Chondrocyte (in vitro differentiated cells): ENCODE results near the gene COL15A1. TPM values are rescaled to one million over a fixed set of nuclear protein-coding genes. Genes with fewer than 3 reads are reported as not detected.
A peak's percentile ranks its signal among the peaks of the same experiment; 100 is the strongest.

Source experiments
- DNase-seq: peaks from one replicate; pipeline ENCODE4 v3.0.0; 2021; ENCODE audit warnings: mixed read lengths, low spot score
- H3K27ac Mint-ChIP-seq: one replicate; pipeline ENCODE4 v1.8.0; 2021; ENCODE audit warnings: mild to moderate bottlenecking, moderate library complexity, mixed read lengths; ENCODE audit not compliant: unreplicated experiment
- H3K27me3 Mint-ChIP-seq: 2 replicates; pipeline ENCODE4 v1.8.0; 2021; ENCODE audit warnings: low read depth, mixed read lengths
- H3K36me3 Mint-ChIP-seq: 2 replicates; pipeline ENCODE4 v1.8.0; 2021; ENCODE audit warnings: low read depth, mixed read lengths
- H3K4me1 Mint-ChIP-seq: 2 replicates; pipeline ENCODE4 v1.8.0; 2021; ENCODE audit warnings: low read depth, mild to moderate bottlenecking, mixed read lengths
- H3K4me3 Mint-ChIP-seq: one replicate; pipeline ENCODE4 v1.8.0; 2021; ENCODE audit warnings: mild to moderate bottlenecking, moderate library complexity, mixed read lengths; ENCODE audit not compliant: unreplicated experiment
- H3K9me3 Mint-ChIP-seq: 2 replicates; pipeline ENCODE4 v1.8.0; 2021; ENCODE audit warnings: low read depth, mixed read lengths
- total RNA-seq: library from RNA; stranded (reverse); gene quantifications from 3 replicates; pipeline ENCODE4 v1.2.1, GENCODE V29; 2021
- TF ChIP-seq, protein P1 (sequence below): fragments of 200-600 bp; sonication (generic); IDR thresholded peaks from 2 replicates; pipeline ENCODE4 v1.5.0; 2021; ENCODE audit warnings: antibody characterized with exemption, mild to moderate bottlenecking, moderate library complexity

COL15A1 gene
- total RNA-seq, 1 donor from 2014 or later: 5.4 TPM

DNA sequence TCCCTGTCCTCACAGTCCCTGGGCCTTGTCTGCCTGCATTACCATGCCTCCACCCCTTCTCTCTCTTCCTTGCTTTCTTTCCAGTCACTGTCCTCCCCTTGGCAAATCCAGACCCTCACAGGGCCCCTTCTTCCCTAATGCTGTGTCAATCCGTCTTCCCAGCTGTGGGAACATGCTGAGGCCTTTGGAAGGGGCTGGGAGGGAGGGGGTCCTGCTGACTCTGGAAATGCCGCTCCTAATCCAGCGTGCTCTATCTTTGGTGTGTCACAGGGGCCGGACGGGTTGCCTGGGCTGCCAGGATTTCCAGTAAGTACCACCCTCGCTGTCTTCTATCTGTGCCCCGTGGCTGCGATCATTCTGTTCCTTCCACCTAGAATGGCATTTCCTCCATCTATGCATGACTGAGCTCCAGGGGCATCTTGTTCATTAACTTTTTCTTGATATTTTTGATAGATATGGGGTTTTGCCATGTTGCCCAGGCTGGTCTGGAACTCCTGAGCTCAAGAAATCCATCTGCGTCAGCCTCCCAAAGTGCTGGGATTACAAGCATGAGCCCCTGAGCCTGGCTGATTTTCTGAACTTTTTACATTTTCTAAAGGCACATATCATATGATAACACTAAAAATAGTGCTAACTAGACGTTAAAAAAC, 96.7 kb downstream of the COL15A1 start:
- Mint-ChIP-seq H3K36me3 (peaks cover 14% of the 10 kb centered on the region), H3K4me1 (peaks cover 50% of the 10 kb centered on the region), H3K27ac (peak overlapping the region; percentile 91), H3K9me3 (peaks cover 18% of the 10 kb centered on the region), H3K4me3 (no peak overlapping the region), H3K27me3 (no peaks in the 10 kb centered on the region)
- TF ChIP-seq, protein P1, sequence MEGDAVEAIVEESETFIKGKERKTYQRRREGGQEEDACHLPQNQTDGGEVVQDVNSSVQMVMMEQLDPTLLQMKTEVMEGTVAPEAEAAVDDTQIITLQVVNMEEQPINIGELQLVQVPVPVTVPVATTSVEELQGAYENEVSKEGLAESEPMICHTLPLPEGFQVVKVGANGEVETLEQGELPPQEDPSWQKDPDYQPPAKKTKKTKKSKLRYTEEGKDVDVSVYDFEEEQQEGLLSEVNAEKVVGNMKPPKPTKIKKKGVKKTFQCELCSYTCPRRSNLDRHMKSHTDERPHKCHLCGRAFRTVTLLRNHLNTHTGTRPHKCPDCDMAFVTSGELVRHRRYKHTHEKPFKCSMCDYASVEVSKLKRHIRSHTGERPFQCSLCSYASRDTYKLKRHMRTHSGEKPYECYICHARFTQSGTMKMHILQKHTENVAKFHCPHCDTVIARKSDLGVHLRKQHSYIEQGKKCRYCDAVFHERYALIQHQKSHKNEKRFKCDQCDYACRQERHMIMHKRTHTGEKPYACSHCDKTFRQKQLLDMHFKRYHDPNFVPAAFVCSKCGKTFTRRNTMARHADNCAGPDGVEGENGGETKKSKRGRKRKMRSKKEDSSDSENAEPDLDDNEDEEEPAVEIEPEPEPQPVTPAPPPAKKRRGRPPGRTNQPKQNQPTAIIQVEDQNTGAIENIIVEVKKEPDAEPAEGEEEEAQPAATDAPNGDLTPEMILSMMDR: no peak
- DNase-seq: no peak

DNA sequence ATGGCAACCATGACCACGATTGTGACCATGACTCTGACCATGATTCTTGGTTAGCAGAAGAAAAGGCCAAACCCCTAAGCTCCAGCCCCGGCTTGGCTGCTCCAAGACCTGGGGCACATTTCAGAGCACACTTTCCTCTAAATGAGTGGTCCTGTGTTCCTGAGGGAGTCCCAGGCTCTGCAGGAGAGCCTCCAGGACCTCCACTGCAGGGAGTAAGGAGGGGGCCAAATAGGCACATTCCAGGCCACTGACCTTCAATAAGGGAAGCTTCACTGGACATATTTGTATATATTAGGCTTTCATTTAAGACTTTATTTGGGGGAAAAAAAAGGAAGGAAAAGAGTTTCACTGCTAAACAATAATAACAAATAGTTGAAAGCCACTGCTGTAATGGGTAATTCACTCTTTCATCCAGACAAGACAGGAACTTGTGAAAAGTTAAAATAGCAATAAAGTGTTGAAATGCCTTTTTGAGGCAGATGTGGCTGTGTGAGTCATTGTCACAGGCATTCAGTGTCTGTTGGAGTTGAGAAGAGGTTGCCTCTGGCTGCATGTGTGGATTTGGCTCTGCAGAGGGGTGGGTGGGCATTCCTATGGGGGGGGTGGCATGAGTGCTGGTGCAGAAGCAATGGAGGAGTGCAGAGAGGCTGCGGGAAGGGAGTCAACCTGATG, 97.3 kb downstream of the COL15A1 start:
- H3K4me1 Mint-ChIP-seq: peaks cover 50% of the 10 kb centered on the region
- peak overlapping the region; percentile 91 for H3K27ac Mint-ChIP-seq
- peak overlapping the region; percentile 6 for H3K4me3 Mint-ChIP-seq

DNA sequence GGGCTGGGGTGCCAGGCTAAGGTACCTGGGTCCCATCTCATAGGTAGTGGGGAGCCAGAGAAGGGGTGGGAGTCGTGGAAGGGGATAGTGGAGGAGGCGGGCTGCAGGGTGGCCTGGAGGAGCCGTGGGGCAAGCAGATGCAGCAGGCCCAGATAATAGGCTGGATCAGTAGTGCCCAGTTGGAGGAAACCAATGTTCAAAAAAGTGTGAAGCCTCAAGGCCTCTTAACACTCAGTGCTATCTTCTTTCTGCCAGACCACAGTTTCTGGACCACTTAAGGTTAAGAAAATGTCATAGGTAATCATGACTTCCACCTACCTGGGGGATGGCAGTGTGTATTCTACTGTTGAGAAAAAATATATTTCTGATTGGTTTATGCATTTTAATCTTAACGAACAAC, 97.9 kb downstream of the COL15A1 start:
- Mint-ChIP-seq H3K9me3 (peaks cover 19% of the 10 kb centered on the region), H3K27me3 (no peaks in the 10 kb centered on the region), H3K4me3 (no peak overlapping the region), H3K4me1 (peaks cover 56% of the 10 kb centered on the region), H3K27ac (peak overlapping the region; percentile 91), H3K36me3 (peaks cover 15% of the 10 kb centered on the region)
- no peak for DNase-seq
- TF ChIP-seq, protein P1: no peak

More for the DNA sequence above, 97.3 kb downstream of the COL15A1 start:
- TF ChIP-seq, protein P1: no peak
- Mint-ChIP-seq H3K27me3 (no peaks in the 10 kb centered on the region), H3K36me3 (peaks cover 15% of the 10 kb centered on the region), H3K9me3 (peaks cover 19% of the 10 kb centered on the region)
- DNase-seq: no peak

DNA sequence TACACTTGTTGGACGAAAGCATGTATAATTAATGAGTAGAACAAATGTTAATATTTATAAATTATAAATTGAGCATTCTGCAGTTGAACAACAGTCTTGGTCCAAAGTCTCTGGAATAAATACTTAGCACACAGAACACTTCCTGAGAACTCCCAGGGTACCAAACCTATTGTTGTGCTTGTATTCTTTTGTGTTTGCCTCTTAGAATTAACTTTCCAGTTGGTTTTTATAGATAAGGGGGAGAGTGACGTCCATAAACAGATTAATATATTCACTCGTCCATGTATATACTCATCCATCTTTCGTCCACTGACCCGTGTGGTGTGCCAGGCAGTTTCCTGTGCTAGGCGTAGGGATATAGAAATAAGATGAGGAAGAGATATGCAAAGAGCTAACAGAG, 98.9 kb downstream of the COL15A1 start:
- Mint-ChIP-seq H3K4me1 (peaks cover 61% of the 10 kb centered on the region), H3K27ac (no peak overlapping the region), H3K27me3 (no peaks in the 10 kb centered on the region), H3K9me3 (peaks cover 19% of the 10 kb centered on the region), H3K4me3 (no peak overlapping the region), H3K36me3 (peaks cover 15% of the 10 kb centered on the region)
- TF ChIP-seq, protein P1: no peak
- no peak for DNase-seq

DNA sequence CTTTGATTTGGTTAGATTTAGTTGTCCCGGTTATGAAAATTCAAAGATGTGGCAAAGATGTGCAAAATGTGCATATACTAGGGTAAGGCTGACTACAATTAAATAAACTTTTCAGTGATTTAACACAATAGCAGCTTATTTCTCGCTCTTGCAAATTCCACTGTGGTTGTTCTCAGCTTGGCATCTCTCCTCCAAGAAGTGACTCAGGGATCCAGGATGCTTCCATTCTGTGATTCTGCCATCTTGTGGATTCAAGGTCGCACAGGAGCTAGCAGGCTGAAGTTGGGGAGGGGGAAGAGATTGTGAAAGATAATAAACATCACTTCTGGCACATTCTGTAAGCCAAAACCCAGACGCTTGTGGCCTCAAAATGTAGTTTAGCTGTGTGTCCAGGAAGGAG, 101.1 kb downstream of the COL15A1 start:
- H3K9me3 Mint-ChIP-seq: peaks cover 19% of the 10 kb centered on the region
- H3K27me3 Mint-ChIP-seq: no peaks in the 10 kb centered on the region
- DNase-seq: no peak
- TF ChIP-seq, protein P1: no peak
- H3K4me1 Mint-ChIP-seq: peaks cover 39% of the 10 kb centered on the region
- no peak overlapping the region for H3K27ac Mint-ChIP-seq
- peaks cover 15% of the 10 kb centered on the region for H3K36me3 Mint-ChIP-seq
- no peak overlapping the region for H3K4me3 Mint-ChIP-seq
